Stimulated activated CD8-positive, alpha-beta memory T cell treated with anti-CD3 and anti-CD28 coated beads, Interleukin-15, amount 100 ng/mL, for 4 hours (primary cell): Measurements from ENCODE around the gene CELF5.
A peak's percentile ranks its signal among the peaks of the same experiment; 100 is the strongest.
"Not testable (repeated sequence)": the region's sequence is repeated elsewhere in the genome, so short reads cannot be mapped to it uniquely, and the experiment has no call there.

ENCODE experiments used
- DNase-seq, 2 donors: peaks; one replicate each; pipeline ENCODE4 v3.0.0-alpha.2; 2020; ENCODE audit warnings: low read depth in 2 of 2

CELF5 gene

GRCh38 chr19:3207461-3208242 lies 16.8 kb upstream of the CELF5 start:
- no peak for DNase-seq

- no peak for DNase-seq
Measured at GRCh38 chr19:3208317-3209207, 15.9 kb upstream of the CELF5 start.

GRCh38 chr19:3210347-3211017 lies 14.0 kb upstream of the CELF5 start:
- peak; percentile 37 to 41 for DNase-seq

- no peak for DNase-seq
Measured at GRCh38 chr19:3211191-3211590, 13.3 kb upstream of the CELF5 start.

GRCh38 chr19:3213159-3213558 lies 11.3 kb upstream of the CELF5 start:
- DNase-seq, result no peak

- no peak for DNase-seq
Measured at GRCh38 chr19:3216874-3217273, 7.6 kb upstream of the CELF5 start.

GRCh38 chr19:3220576-3220975 lies 3.9 kb upstream of the CELF5 start:
- DNase-seq, result no peak

- not testable (repeated sequence) for DNase-seq
Measured at GRCh38 chr19:3221576-3221975, 2.9 kb upstream of the CELF5 start.

GRCh38 chr19:3222709-3223108 lies 1.8 kb upstream of the CELF5 start:
- no peak for DNase-seq

GRCh38 chr19:3225169-3225485 lies 666 bp downstream of the CELF5 start:
- DNase-seq, result no peak

GRCh38 chr19:3225677-3226093 lies 1.2 kb downstream of the CELF5 start:
- no peak for DNase-seq

GRCh38 chr19:3227054-3227626 lies 2.7 kb downstream of the CELF5 start:
- DNase-seq, result no peak

GRCh38 chr19:3229346-3229743 lies 4.9 kb downstream of the CELF5 start:
- DNase-seq, result no peak

GRCh38 chr19:3229888-3230496 lies 5.5 kb downstream of the CELF5 start:
- no peak for DNase-seq

GRCh38 chr19:3231288-3231687 lies 6.8 kb downstream of the CELF5 start:
- DNase-seq, result no peak

GRCh38 chr19:3233116-3233515 lies 8.7 kb downstream of the CELF5 start:
- no peak for DNase-seq

GRCh38 chr19:3233831-3234230 lies 9.4 kb downstream of the CELF5 start:
- no peak for DNase-seq

GRCh38 chr19:3234800-3235199 lies 10.3 kb downstream of the CELF5 start:
- DNase-seq, result no peak

- DNase-seq, result not testable (repeated sequence)
Measured at GRCh38 chr19:3235604-3236003, 11.1 kb downstream of the CELF5 start.

GRCh38 chr19:3236272-3236671 lies 11.8 kb downstream of the CELF5 start:
- DNase-seq, result no peak

GRCh38 chr19:3238066-3238561 lies 13.7 kb downstream of the CELF5 start:
- DNase-seq, result no peak

GRCh38 chr19:3239367-3239766 lies 14.9 kb downstream of the CELF5 start:
- no peak for DNase-seq
